AG04449 (cell line): ENCODE measurements around the gene ELOVL6.

Experiments used
- CTCF ChIA-PET: fragments of 350-600 bp; formaldehyde crosslinking; extraction: SDS; loops from one replicate; lab custom pipeline; 2021; ENCODE audit warnings: antibody characterized with exemption; lab: Yijun Ruan, JAX
- POLR2A ChIA-PET: fragments of 400-600, 350-600 bp; formaldehyde crosslinking; extraction: SDS; loops from one replicate; lab custom pipeline; 2020; ENCODE audit warnings: antibody characterized with exemption, inconsistent platforms; lab: Yijun Ruan, JAX
- DNase-seq: peaks from one replicate; pipeline ENCODE4 v3.0.0-alpha.2; 2010; ENCODE audit warnings: low read depth, low spot score
- H3K4me3 ChIP-seq: 2 replicates; pipeline ENCODE4 v1.5.1; 2011; ENCODE audit warnings: low read depth, mild to moderate bottlenecking, control low read depth, low read length
- TF ChIP-seq, protein P1 (sequence below): IDR thresholded peaks from one replicate; pipeline ENCODE4 v1.5.1; 2011; ENCODE audit warnings: mild to moderate bottlenecking, moderate library complexity, low read length, control low read depth, inconsistent platforms; ENCODE audit not compliant: insufficient read depth; ENCODE audit errors: missing control alignments

ELOVL6 gene

GRCh38 chr4:110131916-110132315 is 66.5 kb downstream of the ELOVL6 start:
- TF ChIP-seq, protein P1, sequence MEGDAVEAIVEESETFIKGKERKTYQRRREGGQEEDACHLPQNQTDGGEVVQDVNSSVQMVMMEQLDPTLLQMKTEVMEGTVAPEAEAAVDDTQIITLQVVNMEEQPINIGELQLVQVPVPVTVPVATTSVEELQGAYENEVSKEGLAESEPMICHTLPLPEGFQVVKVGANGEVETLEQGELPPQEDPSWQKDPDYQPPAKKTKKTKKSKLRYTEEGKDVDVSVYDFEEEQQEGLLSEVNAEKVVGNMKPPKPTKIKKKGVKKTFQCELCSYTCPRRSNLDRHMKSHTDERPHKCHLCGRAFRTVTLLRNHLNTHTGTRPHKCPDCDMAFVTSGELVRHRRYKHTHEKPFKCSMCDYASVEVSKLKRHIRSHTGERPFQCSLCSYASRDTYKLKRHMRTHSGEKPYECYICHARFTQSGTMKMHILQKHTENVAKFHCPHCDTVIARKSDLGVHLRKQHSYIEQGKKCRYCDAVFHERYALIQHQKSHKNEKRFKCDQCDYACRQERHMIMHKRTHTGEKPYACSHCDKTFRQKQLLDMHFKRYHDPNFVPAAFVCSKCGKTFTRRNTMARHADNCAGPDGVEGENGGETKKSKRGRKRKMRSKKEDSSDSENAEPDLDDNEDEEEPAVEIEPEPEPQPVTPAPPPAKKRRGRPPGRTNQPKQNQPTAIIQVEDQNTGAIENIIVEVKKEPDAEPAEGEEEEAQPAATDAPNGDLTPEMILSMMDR: no peak
- ChIA-PET CTCF (no interaction called here), POLR2A (no interaction called here)
- H3K4me3 ChIP-seq: no peak overlapping the region
- no peak for DNase-seq

DNA sequence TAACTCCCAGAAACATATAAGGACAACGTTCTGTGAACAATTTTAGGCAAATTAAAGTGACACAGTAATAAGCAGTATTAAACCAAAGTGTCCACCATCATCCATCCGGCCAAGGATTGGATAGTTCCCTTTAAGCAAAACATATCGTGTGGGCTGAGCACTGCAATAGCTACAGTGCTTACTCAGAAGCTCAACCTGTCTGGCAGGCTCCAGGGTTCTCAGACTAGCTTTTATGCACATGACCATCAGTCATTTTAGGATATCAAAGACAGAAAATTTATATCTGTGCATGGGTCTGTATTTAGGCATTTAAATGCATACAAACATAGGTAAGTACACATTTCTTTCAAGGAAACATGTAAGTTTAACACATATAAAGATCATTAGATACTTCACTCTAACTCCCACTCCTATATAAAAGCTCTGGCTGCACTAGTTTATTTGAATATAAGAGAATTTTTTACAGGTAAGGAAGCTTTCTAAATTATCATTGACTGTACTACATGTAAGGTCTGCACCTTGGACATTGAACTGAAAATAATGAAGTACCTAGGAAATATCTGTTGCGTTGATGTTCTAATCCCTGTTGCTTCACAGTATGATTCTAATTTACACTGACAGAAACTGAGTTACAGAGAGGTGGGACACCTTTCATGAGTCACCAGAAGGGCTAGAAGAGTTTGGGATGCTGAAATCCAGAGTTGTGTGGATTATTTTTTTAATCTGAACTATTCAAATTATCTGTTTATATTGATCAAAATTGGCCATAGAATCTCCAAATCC is 67.6 kb downstream of the ELOVL6 start:
- POLR2A ChIA-PET: no interaction called here
- H3K4me3 ChIP-seq: no peak overlapping the region
- CTCF ChIA-PET: interaction anchor here (0.9 to 1.2 kb wide), 2 partner anchors 10 to 12 kb away, joined by 3 to 4 read pairs; no protein-coding TSS in a partner anchor
- no peak for DNase-seq
- TF ChIP-seq, protein P1: no peak

- no peak overlapping the region for H3K4me3 ChIP-seq
- ChIA-PET POLR2A (no interaction called here), CTCF (interaction anchor here (0.6 to 1.3 kb wide), 3 partner anchors 10 to 19 kb away, joined by 3 to 5 read pairs (median 3); no protein-coding TSS in a partner anchor)
- DNase-seq: no peak
- TF ChIP-seq, protein P1: no peak
Measured at GRCh38 chr4:110129544-110129943, 68.9 kb downstream of the ELOVL6 start.

DNA sequence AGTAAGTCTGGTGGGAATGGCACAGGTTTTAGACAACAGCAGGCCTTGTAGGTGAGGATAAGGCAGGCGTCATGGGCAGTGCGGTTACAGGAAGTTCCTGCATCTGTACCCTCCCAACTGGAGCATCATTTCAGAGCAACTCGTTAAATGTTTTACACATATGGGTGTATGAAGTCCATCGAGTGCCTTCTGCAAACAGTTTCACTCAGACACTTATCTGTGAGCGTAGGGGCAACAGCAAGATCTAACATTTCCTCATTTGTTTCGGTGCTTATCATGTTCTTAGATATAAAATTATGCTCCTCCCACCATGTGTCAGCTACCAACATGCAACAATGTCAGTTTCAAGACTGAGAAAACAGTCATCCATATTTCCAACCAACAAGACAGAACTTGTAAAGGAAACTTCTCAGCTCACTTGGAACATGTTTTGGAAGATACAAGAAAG is 69.9 kb downstream of the ELOVL6 start:
- no peak overlapping the region for H3K4me3 ChIP-seq
- CTCF ChIA-PET: interaction anchor here (0.8 to 1.3 kb wide), 2 partner anchors 18 to 128 kb away, joined by 3 read pairs; no protein-coding TSS in a partner anchor
- POLR2A ChIA-PET: no interaction called here
- DNase-seq: no peak
- TF ChIP-seq, protein P1: no peak

- no peak for DNase-seq
- no peak overlapping the region for H3K4me3 ChIP-seq
- TF ChIP-seq, protein P1: no peak
- CTCF ChIA-PET: no interaction called here
- POLR2A ChIA-PET: no interaction called here
Measured at GRCh38 chr4:110128029-110128428, 70.4 kb downstream of the ELOVL6 start.

GRCh38 chr4:110124711-110125110 is 73.7 kb downstream of the ELOVL6 start:
- ChIA-PET POLR2A (no interaction called here), CTCF (no interaction called here)
- no peak for DNase-seq
- TF ChIP-seq, protein P1: no peak
- H3K4me3 ChIP-seq: no peak overlapping the region
